Calu3 (cell line): Measurements from ENCODE around the gene SIRT5. TPM values are rescaled to one million over a fixed set of nuclear protein-coding genes. Genes with fewer than 3 reads are reported as not detected.

Source experiments
- BruUV-seq: library from RNA; stranded (reverse); fragments of 400-500 nt; replicated peaks from 2 replicates; lab custom pipeline; 2021; lab: Mats Ljungman, UMichigan
- CTCF ChIA-PET: fragments of 300-600 bp; sonication (Branson Sonifier 250); formaldehyde crosslinking; loops from one replicate; lab custom pipeline; 2022; ENCODE audit warnings: antibody characterized with exemption; lab: Charles Lee
- DNase-seq: peaks from one replicate; pipeline ENCODE4 v3.0.0; 2022
- H3K27ac Mint-ChIP-seq: one replicate; pipeline ENCODE4 v1.8.0; 2022; ENCODE audit warnings: mixed read lengths; ENCODE audit not compliant: unreplicated experiment
- H3K27me3 Mint-ChIP-seq: one replicate; pipeline ENCODE4 v1.8.0; 2022; ENCODE audit warnings: mixed read lengths; ENCODE audit not compliant: unreplicated experiment
- H3K36me3 Mint-ChIP-seq: one replicate; pipeline ENCODE4 v1.8.0; 2022; ENCODE audit warnings: mild to moderate bottlenecking, moderate library complexity, mixed read lengths; ENCODE audit not compliant: insufficient read depth, unreplicated experiment
- H3K4me1 Mint-ChIP-seq: one replicate; pipeline ENCODE4 v1.8.0; 2022; ENCODE audit warnings: mild to moderate bottlenecking, low read depth, mixed read lengths; ENCODE audit not compliant: unreplicated experiment
- H3K4me3 Mint-ChIP-seq: one replicate; pipeline ENCODE4 v1.8.0; 2022; ENCODE audit warnings: mild to moderate bottlenecking, low read depth, moderate library complexity, mixed read lengths; ENCODE audit not compliant: unreplicated experiment
- H3K9me3 Mint-ChIP-seq: one replicate; pipeline ENCODE4 v1.8.0; 2022; ENCODE audit warnings: low read depth, mixed read lengths; ENCODE audit not compliant: unreplicated experiment
- intact Hi-C: fragments of 100-400 bp; cut with micrococcal nuclease; formaldehyde crosslinking; loops from one replicate; pipeline ENCODE4 v1.10.0; 2022; ENCODE audit not compliant: unreplicated experiment
- total RNA-seq: library from RNA; stranded (reverse); gene quantifications from 2 replicates; pipeline ENCODE4 v1.2.3, GENCODE V29; 2022
- TF ChIP-seq, protein P1 (sequence below): fragments of 200-600 bp; IDR thresholded peaks from one replicate; pipeline ENCODE4 v1.8.0; 2022; ENCODE audit warnings: antibody characterized with exemption; ENCODE audit not compliant: unreplicated experiment

SIRT5 gene
- total RNA-seq, 1 experiment from 2014 or later, result 13.5 TPM

- Mint-ChIP-seq H3K9me3 (no peaks in the 10 kb centered on the region), H3K4me3 (no peak overlapping the region), H3K27me3 (no peaks in the 10 kb centered on the region), H3K36me3 (no peaks in the 10 kb centered on the region), H3K27ac (no peak overlapping the region), H3K4me1 (no peaks in the 10 kb centered on the region)
- BruUV-seq, result no TSS peak
- CTCF ChIA-PET, result no interaction called here
- DNase-seq, result no peak
- intact Hi-C loops, result no loop called here
- TF ChIP-seq, protein P1, sequence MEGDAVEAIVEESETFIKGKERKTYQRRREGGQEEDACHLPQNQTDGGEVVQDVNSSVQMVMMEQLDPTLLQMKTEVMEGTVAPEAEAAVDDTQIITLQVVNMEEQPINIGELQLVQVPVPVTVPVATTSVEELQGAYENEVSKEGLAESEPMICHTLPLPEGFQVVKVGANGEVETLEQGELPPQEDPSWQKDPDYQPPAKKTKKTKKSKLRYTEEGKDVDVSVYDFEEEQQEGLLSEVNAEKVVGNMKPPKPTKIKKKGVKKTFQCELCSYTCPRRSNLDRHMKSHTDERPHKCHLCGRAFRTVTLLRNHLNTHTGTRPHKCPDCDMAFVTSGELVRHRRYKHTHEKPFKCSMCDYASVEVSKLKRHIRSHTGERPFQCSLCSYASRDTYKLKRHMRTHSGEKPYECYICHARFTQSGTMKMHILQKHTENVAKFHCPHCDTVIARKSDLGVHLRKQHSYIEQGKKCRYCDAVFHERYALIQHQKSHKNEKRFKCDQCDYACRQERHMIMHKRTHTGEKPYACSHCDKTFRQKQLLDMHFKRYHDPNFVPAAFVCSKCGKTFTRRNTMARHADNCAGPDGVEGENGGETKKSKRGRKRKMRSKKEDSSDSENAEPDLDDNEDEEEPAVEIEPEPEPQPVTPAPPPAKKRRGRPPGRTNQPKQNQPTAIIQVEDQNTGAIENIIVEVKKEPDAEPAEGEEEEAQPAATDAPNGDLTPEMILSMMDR, result no peak
Observed at GRCh38 chr6:13550656-13551055, 23.7 kb upstream of the SIRT5 start.

DNA sequence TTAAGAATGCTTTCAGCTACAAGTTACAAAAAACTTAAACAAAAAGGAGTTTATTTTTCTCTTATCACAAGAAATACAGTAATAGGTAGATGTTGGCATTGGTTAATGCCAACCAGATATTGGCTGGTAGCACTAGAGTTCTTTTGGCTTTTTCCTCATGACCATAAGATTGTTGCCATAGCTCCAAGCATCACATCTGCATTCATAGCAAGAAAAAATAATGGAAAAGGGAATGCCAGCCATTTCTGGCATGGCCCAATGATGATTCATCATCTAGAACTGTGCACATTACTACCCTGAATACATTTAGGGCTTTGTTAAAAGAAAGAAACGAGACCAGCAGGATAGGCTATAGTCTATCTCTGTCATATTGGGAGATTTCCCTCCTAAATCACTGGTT lies 20.8 kb upstream of the SIRT5 start:
- Mint-ChIP-seq H3K27ac (no peak overlapping the region), H3K27me3 (no peaks in the 10 kb centered on the region), H3K4me1 (no peaks in the 10 kb centered on the region), H3K9me3 (no peaks in the 10 kb centered on the region), H3K36me3 (no peaks in the 10 kb centered on the region), H3K4me3 (no peak overlapping the region)
- TF ChIP-seq, protein P1, result no peak
- no peak for DNase-seq
- CTCF ChIA-PET, result no interaction called here
- intact Hi-C loops, result no loop called here
- no TSS peak for BruUV-seq

DNA sequence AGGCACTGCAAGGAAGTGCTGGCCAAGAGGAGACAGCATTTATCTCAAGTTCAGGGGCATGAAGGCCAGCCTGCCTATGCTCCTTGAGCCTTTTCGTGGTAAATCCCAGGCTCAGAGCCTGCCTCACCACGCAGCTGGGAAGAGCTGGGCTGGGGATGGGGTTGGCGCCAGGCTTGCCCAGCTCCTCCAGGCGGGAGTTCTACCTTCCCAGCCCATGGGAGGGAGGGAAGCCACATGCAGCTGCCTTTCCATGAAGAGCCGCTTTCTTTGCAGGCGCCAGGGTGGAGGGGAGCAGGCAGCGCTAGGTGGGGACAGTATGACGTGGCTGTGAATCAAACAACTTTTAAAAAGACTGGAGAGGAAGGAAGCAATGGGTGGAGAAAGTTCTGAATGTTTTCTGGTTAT lies 19.5 kb upstream of the SIRT5 start:
- no peaks in the 10 kb centered on the region for H3K27me3 Mint-ChIP-seq
- TF ChIP-seq, protein P1, result no peak
- intact Hi-C loops, result no loop called here
- no peak for DNase-seq
- H3K4me1 Mint-ChIP-seq, result peaks cover 8% of the 10 kb centered on the region
- H3K36me3 Mint-ChIP-seq, result no peaks in the 10 kb centered on the region
- H3K27ac Mint-ChIP-seq, result no peak overlapping the region
- H3K4me3 Mint-ChIP-seq, result no peak overlapping the region
- no peaks in the 10 kb centered on the region for H3K9me3 Mint-ChIP-seq
- no TSS peak for BruUV-seq
- CTCF ChIA-PET, result no interaction called here

DNA sequence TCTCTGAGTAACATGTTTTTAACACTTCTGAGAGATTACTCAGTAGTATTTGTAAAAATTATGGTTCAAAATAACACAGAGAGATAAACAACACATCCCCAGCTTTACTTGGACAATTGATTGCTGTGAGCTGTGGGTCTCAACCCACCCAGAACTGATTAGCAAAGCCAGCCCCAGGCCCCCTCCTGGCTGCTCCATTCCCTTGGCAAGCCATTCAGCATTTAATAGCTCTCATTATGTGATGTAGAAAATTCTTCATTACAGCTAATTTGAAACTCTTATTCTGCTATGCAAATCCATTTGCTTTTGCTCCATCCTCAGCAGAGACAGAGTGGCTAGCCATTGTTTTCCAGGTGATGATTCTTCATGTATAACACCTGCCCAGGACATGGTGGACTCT lies 16.6 kb upstream of the SIRT5 start:
- Mint-ChIP-seq H3K9me3 (no peaks in the 10 kb centered on the region), H3K36me3 (no peaks in the 10 kb centered on the region), H3K4me1 (peaks cover 8% of the 10 kb centered on the region), H3K4me3 (no peak overlapping the region), H3K27ac (no peak overlapping the region), H3K27me3 (no peaks in the 10 kb centered on the region)
- CTCF ChIA-PET, result no interaction called here
- TF ChIP-seq, protein P1, result no peak
- intact Hi-C loops, result no loop called here
- BruUV-seq, result no TSS peak
- DNase-seq, result no peak
